ENCODE results near the gene SLC17A8. TPM values are rescaled to one million over a fixed set of nuclear protein-coding genes. Genes with fewer than 3 reads are reported as not detected.

The SLC17A8 gene
- total and polyA plus RNA-seq, 2 donors (not counting 3 experiments of a cell fraction or from before 2014, with no cell fraction given), result not detected

- ChIA-PET CTCF (interaction anchor here (0.6 to 2.2 kb wide), 5 partner anchors 8 to 103 kb away, joined by 3 to 12 read pairs (median 3); no protein-coding TSS in a partner anchor), POLR2A (no interaction called here)
- Histone ChIP-seq H2AFZ (ENCODE audit: low read depth, low read length) (no peak overlapping the region), H3K36me3 (ENCODE audit: control insufficient read depth in 2 of 2, extremely low read depth in 1 of 2, insufficient read depth in 2 of 2, low read length in 2 of 2) (peaks cover 5 to 6% of the 10 kb centered on the region in 2 experiments), H3K9me3 (replicated peaks; ENCODE audit: control insufficient read depth, insufficient read depth, low read length) (no peaks in the 10 kb centered on the region), H3K9ac (replicated peaks; ENCODE audit: extremely low read depth, insufficient read depth, low read length) (no peak overlapping the region), H3K27me3 (ENCODE audit: control insufficient read depth in 2 of 2, insufficient read depth in 2 of 2, low read length in 2 of 2) (no peaks in the 10 kb centered on the region), H3K4me2 (ENCODE audit: insufficient read depth, low read length) (no peak overlapping the region), H4K20me1 (replicated peaks; ENCODE audit: control insufficient read depth, extremely low read depth, insufficient read depth, low read length) (no peaks in the 10 kb centered on the region), H3K4me1 (ENCODE audit: control insufficient read depth, extremely low read depth, insufficient read depth, low read length) (no peaks in the 10 kb centered on the region), H3K79me2 (ENCODE audit: control insufficient read depth, insufficient read depth, low read length) (no peaks in the 10 kb centered on the region), H3K27ac (ENCODE audit: insufficient read depth, low read depth, low read length) (no peak overlapping the region), H3K4me3 (replicated peaks in 1 of 3; ENCODE audit: insufficient read depth in 1 of 3, low read depth in 1 of 3, low read length in 3 of 3) (no peak overlapping the region), H3K9me1 (replicated peaks; ENCODE audit: control insufficient read depth, extremely low read depth, insufficient read depth, low read length) (no peaks in the 10 kb centered on the region)
- no peak for FAIRE-seq
- intact Hi-C loops (cut with micrococcal nuclease) (no loop called here), dilution Hi-C loops (cut with MboI; ENCODE audit: extremely low pct_ligation_motif_present, low sequenced_read_pairs) (no loop called here)
- DNase-seq (ENCODE audit: low read depth, low spot score), result no peak
- no peak for TF ChIP-seq JUN (IDR thresholded peaks at IDR 0.05; ENCODE audit: borderline replicate concordance, insufficient read depth, insufficient read length, low read depth)
- TF ChIP-seq EZH2 (IDR thresholded peaks at IDR 0.05; ENCODE audit: borderline replicate concordance, low read depth, low read length, severe bottlenecking), result no peak
- TF ChIP-seq MYC (IDR thresholded peaks at IDR 0.05; ENCODE audit: low read depth, low read length), result no peak
- TF ChIP-seq FOS (IDR thresholded peaks at IDR 0.05; ENCODE audit: borderline replicate concordance, insufficient read depth, low read length), result no peak
- TF ChIP-seq POLR2A (IDR thresholded peaks at IDR 0.05; ENCODE audit: low read depth, low read length), result no peak
- TF ChIP-seq MAX (IDR thresholded peaks at IDR 0.05; ENCODE audit: insufficient read depth, insufficient read length), result no peak
- TF ChIP-seq GATA2 (IDR thresholded peaks at IDR 0.05; ENCODE audit: insufficient read depth, insufficient read length, low read depth, low read length), result no peak
- no peak for TF ChIP-seq POLR2AphosphoS5 (IDR thresholded peaks at IDR 0.05; ENCODE audit: insufficient read depth, low read depth, low read length)
- no peak for TF ChIP-seq CTCF (IDR thresholded peaks at IDR 0.05; ENCODE audit: extremely low read depth in 1 of 2, insufficient read depth in 1 of 2, low read depth in 1 of 2, low read length in 2 of 2)
- BruUV-seq (replicated peaks), result no TSS peak
Observed at GRCh38 chr12:100337727-100338126, 19.1 kb upstream of the SLC17A8 start.

Measured in endothelial cell of umbilical vein (primary cell).